ENCODE data around the gene TCF7L2.

TCF7L2 gene

DNA sequence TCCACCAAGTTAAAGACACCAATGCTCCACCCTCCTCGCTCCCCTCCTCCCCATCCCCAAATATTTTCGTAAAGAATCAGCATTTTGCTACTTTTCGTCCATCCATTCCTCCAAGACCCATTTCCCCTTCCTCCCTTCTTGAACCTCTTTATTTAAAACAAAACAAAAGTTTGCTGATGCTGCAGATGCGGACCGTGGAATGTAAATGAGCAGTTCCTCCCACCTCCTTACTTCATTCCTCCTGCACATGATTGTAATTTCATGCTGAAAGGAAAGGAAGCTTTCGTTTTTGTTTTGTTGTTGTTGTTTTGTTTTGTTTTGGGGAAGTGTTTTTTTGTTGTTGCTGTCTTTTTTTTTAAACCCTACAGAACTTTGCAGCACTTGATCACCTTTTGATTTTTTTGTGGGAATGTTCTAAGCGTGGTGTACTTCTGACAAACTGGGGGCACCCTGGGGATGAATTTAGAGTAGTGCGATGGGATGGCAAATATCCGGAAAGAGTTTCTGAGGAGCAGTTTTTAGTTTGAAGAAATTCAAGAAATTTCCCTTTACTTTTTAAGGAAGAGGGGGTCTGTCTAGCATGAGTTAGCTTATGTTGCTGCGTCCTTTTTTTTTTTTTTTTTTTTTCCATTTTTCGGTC is 177.3 kb downstream of the TCF7L2 start:
- Histone ChIP-seq H3K27ac (ENCODE audit: low read length) (no peak overlapping the region), H4K20me1 (ENCODE audit: insufficient read depth, low read length) (no peaks in the 10 kb centered on the region), H3K4me3 (ENCODE audit: low read length) (no peak overlapping the region), H3K79me2 (ENCODE audit: low read length) (no peaks in the 10 kb centered on the region), H3K36me3 (replicated peaks; ENCODE audit: low read depth, low read length) (no peaks in the 10 kb centered on the region), H3K4me2 (ENCODE audit: low read length) (no peak overlapping the region), H2AFZ (ENCODE audit: low read depth, low read length) (no peak overlapping the region), H3K9me3 (ENCODE audit: insufficient read depth, low read length) (no peaks in the 10 kb centered on the region), H3K9ac (ENCODE audit: low read length) (no peak overlapping the region), H3K4me1 (ENCODE audit: low read length) (no peaks in the 10 kb centered on the region), H3K27me3 (ENCODE audit: low read depth, low read length) (peaks cover 5% of the 10 kb centered on the region; the same call in 1 of the 2 replicates)
- TF ChIP-seq, protein P1, sequence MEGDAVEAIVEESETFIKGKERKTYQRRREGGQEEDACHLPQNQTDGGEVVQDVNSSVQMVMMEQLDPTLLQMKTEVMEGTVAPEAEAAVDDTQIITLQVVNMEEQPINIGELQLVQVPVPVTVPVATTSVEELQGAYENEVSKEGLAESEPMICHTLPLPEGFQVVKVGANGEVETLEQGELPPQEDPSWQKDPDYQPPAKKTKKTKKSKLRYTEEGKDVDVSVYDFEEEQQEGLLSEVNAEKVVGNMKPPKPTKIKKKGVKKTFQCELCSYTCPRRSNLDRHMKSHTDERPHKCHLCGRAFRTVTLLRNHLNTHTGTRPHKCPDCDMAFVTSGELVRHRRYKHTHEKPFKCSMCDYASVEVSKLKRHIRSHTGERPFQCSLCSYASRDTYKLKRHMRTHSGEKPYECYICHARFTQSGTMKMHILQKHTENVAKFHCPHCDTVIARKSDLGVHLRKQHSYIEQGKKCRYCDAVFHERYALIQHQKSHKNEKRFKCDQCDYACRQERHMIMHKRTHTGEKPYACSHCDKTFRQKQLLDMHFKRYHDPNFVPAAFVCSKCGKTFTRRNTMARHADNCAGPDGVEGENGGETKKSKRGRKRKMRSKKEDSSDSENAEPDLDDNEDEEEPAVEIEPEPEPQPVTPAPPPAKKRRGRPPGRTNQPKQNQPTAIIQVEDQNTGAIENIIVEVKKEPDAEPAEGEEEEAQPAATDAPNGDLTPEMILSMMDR (IDR thresholded peaks at IDR 0.05; ENCODE audit: low read depth, low read length) = no peak

DNA sequence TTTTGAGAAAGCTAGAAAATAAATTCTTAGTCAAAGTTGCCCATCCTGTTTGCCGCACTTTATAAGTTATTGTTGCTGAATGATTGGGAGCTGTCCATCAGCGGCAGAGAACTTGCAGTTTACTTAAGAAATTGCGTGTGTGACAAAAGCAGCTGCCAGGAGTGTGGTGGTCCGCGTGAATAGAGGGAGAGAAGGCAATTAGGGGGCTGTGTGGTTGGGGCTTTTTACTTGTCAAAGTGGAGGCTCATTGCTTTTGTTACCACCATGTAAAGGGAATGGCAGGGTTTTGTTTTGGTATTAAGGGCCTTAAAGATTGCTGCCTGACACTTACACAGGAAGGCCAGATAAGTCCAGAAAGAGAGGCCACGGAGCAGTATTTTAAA is 177.8 kb downstream of the TCF7L2 start:
- H3K4me1 ChIP-seq (ENCODE audit: low read length) = no peaks in the 10 kb centered on the region

DNA sequence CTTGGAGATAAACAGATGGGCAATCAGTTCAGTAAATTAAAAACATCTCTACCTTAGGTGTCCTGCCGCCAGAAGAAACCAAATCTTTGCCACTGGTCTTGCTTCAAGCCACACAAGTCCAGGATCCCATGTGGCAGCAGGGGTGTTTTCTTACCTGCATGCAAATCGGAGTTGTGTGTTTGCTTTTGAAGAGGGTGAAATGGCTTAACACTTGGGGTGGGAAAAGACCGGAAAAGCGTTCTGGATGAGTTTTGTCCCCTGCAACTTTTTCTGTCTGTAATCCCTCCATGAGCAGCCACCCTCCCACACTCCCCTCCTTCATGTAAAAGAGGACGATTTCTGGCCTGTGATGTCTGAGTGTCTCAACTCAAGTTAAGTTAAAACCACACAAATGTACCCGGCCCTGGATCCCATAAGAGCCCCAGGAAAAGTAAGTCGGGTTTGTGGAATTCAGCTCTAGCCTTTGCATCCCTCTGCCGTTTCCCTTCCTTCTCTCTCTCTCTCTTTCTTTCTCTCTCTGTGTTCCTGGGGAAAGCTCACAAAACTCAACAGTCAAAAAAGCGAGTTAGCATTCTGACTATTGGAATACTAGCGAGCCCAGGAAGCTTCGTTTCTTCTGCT is 178.5 kb downstream of the TCF7L2 start:
- H3K27ac ChIP-seq (ENCODE audit: low read length) = no peak overlapping the region
- no peak overlapping the region for H3K9ac ChIP-seq (ENCODE audit: low read length)
- no peaks in the 10 kb centered on the region for H3K36me3 ChIP-seq (replicated peaks; ENCODE audit: low read depth, low read length)
- no peak for TF ChIP-seq EZH2phosphoT487 (IDR thresholded peaks at IDR 0.05; ENCODE audit: low read depth)
- TF ChIP-seq, protein P1 (IDR thresholded peaks at IDR 0.05; ENCODE audit: low read depth, low read length) = no peak
- H3K4me3 ChIP-seq (ENCODE audit: low read length) = no peak overlapping the region
- H3K79me2 ChIP-seq (ENCODE audit: low read length) = no peaks in the 10 kb centered on the region
- no peaks in the 10 kb centered on the region for H3K4me1 ChIP-seq (ENCODE audit: low read length)
- H2AFZ ChIP-seq (ENCODE audit: low read depth, low read length) = no peak overlapping the region
- peaks cover 10% of the 10 kb centered on the region; the same call in 1 of the 2 replicates for H3K27me3 ChIP-seq (ENCODE audit: low read depth, low read length)
- H4K20me1 ChIP-seq (ENCODE audit: insufficient read depth, low read length) = no peaks in the 10 kb centered on the region
- H3K4me2 ChIP-seq (ENCODE audit: low read length) = no peak overlapping the region
- no peaks in the 10 kb centered on the region for H3K9me3 ChIP-seq (ENCODE audit: insufficient read depth, low read length)

More for the DNA sequence above, 177.8 kb downstream of the TCF7L2 start:
- Histone ChIP-seq H3K9me3 (ENCODE audit: insufficient read depth, low read length) (no peaks in the 10 kb centered on the region), H2AFZ (ENCODE audit: low read depth, low read length) (no peak overlapping the region), H3K27me3 (ENCODE audit: low read depth, low read length) (peaks cover 10% of the 10 kb centered on the region; the same call in 1 of the 2 replicates), H3K79me2 (ENCODE audit: low read length) (no peaks in the 10 kb centered on the region), H3K4me2 (ENCODE audit: low read length) (no peak overlapping the region), H3K4me3 (ENCODE audit: low read length) (no peak overlapping the region), H3K36me3 (replicated peaks; ENCODE audit: low read depth, low read length) (no peaks in the 10 kb centered on the region), H3K9ac (ENCODE audit: low read length) (no peak overlapping the region), H4K20me1 (ENCODE audit: insufficient read depth, low read length) (no peaks in the 10 kb centered on the region), H3K27ac (ENCODE audit: low read length) (no peak overlapping the region)
- TF ChIP-seq EZH2phosphoT487 (IDR thresholded peaks at IDR 0.05; ENCODE audit: low read depth) = no peak
- TF ChIP-seq, protein P1 (IDR thresholded peaks at IDR 0.05; ENCODE audit: low read depth, low read length) = no peak

DNA sequence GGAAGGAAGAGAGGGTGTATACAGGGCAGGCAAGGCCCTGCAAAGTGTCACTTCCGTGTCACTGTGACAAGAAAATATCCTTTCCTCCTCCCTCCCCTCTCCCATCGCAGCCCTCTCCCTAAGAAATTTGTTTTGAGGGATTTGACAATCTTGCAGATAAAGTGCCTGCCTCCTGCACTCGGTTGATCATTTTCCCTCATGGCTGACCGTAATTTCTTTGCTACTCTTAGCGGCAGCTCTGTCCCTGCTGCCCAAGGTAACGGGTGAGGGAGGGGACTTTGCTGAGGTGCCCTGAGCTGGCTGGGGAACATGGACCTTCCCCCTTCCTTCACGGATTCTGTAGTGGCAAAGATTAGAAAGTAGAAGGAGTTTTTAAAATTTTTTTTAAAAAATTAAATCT is 179.1 kb downstream of the TCF7L2 start:
- H2AFZ ChIP-seq (ENCODE audit: low read depth, low read length) = no peak overlapping the region
- H3K4me2 ChIP-seq (ENCODE audit: low read length) = no peak overlapping the region
- H3K79me2 ChIP-seq (ENCODE audit: low read length) = no peaks in the 10 kb centered on the region
- no peaks in the 10 kb centered on the region for H4K20me1 ChIP-seq (ENCODE audit: insufficient read depth, low read length)
- H3K36me3 ChIP-seq (replicated peaks; ENCODE audit: low read depth, low read length) = no peaks in the 10 kb centered on the region
- H3K9me3 ChIP-seq (ENCODE audit: insufficient read depth, low read length) = no peaks in the 10 kb centered on the region
- peaks cover 10% of the 10 kb centered on the region; the same call in 1 of the 2 replicates for H3K27me3 ChIP-seq (ENCODE audit: low read depth, low read length)
- no peaks in the 10 kb centered on the region for H3K4me1 ChIP-seq (ENCODE audit: low read length)
- H3K4me3 ChIP-seq (ENCODE audit: low read length) = no peak overlapping the region
- H3K27ac ChIP-seq (ENCODE audit: low read length) = no peak overlapping the region
- TF ChIP-seq EZH2phosphoT487 (IDR thresholded peaks at IDR 0.05; ENCODE audit: low read depth) = no peak
- TF ChIP-seq, protein P1 (IDR thresholded peaks at IDR 0.05; ENCODE audit: low read depth, low read length) = no peak
- H3K9ac ChIP-seq (ENCODE audit: low read length) = no peak overlapping the region

Data from OCI-LY3 (cell line).